Stimulated activated CD8-positive, alpha-beta memory T cell treated with anti-CD3 and anti-CD28 coated beads, Interleukin-2, amount 100 ng/mL, for 48 hours (primary cell): ENCODE measurements around the gene IFNK.
"Not testable (repeated sequence)": the region's sequence is repeated elsewhere in the genome, so short reads cannot be mapped to it uniquely, and the experiment has no call there.

Source experiments
- DNase-seq, 2 donors: peaks; one replicate each; pipeline ENCODE4 v3.0.0-alpha.2; 2020; ENCODE audit warnings: low read depth in 2 of 2

IFNK gene, protein sequence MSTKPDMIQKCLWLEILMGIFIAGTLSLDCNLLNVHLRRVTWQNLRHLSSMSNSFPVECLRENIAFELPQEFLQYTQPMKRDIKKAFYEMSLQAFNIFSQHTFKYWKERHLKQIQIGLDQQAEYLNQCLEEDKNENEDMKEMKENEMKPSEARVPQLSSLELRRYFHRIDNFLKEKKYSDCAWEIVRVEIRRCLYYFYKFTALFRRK

GRCh38 chr9:27524236-27524635 lies at the start of gene IFNK:
IFNK (plus strand) TSS chr9:27524290; CDS start chr9:27524337, 47 bp downstream.
- no peak for DNase-seq

GRCh38 chr9:27474305-27474704 lies 49.8 kb upstream of the IFNK start:
- DNase-seq, result no peak

DNA sequence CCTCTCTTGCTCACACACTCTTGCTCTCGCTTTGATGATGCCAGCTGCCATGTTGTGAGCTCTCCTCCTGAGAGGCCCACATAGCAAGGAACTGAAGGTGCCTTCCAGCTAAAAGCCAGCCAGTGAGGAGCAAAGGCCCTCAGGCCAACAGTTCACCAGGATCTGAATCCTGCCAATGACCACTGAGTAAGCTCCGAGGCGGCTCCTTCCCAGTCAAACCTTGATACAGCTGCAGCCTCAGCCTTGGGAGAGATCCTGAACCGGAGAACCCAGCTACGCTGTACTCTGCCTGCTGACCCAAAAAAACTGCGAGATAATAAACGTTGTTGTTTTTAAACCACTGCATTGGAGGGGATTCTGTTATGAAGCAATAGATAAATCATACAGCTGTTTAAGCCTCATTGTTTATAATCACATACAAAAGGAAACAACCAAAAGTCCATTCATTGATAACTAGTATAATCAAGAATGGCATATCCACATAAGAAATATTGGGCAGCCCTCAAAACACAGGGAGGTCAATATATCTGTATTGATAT lies 49.0 kb upstream of the IFNK start:
- no peak for DNase-seq

DNA sequence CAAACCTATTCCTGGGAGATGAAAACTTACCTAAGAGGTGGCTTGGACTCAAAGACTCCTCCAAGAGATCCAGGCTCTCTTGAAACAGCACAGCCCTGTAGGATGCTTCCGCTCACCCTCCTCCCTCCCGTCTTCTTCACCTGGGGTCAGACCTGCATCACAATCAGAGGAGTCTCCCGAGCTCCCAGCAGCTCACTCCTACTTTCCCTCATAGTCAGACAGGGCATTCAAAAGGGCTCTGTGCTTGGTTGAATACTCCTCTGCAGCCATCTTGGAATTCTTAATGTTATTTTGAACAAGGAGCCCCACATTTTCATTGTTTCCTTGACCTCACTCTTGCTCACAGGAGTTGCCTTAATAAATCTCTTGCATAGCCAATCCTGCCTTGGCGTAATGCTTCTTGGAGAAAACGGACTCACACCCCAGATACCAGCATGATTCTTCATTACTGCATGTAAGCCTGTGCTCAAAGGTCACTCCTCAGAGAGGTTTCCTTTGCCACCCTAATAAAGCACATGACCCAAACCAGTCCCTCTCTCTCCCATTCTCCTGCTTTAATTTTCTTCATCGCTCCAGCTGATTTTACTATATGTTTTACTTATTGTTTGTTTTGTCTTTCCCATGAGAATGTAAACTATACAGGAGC lies 47.1 kb upstream of the IFNK start:
- no peak for DNase-seq

DNA sequence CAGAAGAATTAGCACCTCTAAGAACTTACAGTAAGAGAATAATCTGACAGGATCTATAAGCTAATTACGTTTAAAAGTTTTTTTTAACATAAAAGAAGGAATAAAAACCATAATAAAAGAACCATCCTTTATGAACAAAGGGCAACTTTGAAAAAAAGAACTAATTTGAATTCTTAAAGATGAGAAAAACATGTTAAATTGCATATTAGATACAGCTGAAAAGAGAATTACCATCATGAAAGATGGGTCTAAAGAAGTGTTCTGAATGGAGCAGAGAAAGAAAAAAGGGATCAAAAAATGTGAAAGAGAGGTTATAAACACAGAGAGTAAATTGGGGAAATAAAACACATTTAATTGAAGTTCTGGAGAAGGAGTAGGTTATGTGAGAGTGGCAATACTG lies 45.8 kb upstream of the IFNK start:
- DNase-seq, result no peak

DNA sequence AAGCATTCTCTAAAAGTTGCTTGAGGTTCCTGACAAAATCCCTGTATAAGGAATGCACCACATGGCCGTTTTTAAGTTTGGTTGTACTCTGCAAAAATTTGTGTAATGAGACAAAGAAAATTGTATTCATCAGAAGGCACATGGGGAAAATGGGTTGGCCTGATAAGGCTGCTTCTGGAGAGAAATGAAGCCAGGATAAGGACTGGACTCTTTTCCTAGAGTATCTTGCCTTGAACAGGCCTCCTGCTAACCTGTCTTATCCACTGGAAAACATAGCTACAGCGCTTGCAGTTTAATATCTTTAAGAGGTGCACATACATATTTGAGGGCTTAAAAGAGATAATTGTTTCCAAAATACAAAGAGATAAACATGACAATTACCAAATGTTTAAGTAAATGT lies 41.4 kb upstream of the IFNK start:
- DNase-seq, result no peak

- DNase-seq, result no peak
Measured at GRCh38 chr9:27483576-27483975, 40.5 kb upstream of the IFNK start.

GRCh38 chr9:27485158-27485557 lies 38.9 kb upstream of the IFNK start:
- no peak for DNase-seq

GRCh38 chr9:27487128-27487640 lies 36.9 kb upstream of the IFNK start:
- DNase-seq, result no peak

DNA sequence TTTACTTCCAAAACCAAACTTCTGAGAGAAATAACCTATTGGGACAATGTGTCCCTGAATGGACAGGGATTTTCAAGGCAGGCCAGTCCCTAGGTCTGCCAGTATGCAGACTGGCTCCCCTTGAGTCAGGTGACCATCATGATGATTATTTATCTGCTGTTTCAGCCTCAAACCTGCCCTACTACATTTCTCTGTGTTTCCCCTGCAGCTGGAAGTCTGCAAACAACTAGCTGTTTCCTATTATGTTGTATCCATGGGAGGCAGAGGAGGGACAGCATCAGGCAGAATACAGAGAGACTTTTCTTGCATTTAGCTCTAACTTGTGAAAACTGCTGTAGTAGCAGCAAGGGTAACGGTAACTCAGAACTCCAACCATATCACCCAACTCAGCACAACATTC lies 36.2 kb upstream of the IFNK start:
- DNase-seq, result no peak

DNA sequence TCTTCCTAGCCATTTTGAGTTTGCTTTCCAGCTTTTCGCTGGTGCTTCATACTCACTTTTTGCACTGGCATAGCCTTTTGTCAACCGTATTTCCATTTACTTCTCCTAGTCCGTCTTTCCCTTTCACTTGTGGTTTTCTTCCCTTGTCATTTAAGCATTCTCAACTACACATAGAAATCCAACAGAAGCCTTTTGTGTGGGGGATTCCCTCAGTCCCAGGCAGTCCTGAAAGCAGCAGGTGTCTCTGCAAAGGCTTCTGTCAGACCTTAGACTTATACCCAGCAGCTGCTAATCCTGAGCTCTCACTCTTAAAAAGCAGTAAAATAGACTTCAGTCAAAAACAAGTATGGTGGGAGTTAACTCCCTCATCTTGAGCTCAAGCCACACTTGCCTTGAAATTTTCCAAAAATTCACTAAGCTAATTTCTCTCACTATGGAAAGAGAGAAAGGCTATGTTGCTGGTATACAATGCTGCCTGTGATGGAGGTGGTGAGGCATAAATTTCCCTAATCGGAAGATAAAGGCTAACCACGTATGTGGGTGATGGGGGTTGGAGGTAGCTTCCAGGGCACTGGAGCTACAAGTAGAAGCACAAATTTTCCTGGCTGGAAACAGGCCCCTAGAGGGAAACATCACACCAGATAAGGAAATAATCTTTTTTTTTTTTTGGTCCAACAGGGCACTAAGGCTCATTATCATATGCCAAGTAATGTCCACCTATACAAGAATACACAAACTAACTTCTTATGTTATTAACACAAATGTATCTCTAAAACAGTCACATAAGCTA lies 34.8 kb upstream of the IFNK start:
- DNase-seq, result no peak

DNA sequence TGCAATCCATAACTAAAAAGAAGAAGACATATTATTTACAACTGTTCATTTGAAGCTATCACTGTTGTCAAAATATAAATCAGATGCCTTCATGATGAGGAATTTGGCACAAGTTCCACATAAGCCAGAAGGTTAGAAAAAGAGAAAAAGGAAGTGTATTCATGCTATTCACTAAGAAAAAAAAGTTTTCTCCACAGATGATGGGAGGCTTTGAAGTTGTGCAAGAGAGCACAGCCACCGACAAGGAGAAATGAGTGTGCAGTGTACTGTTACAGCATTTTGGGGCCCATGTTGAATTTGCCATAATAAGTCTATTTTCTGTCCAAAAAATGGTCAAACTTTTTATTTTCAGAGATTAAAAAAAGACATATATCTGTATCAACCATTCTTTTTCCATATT lies 32.9 kb upstream of the IFNK start:
- no peak for DNase-seq

GRCh38 chr9:27495480-27496134 lies 28.5 kb upstream of the IFNK start:
- no peak for DNase-seq

- no peak for DNase-seq
Measured at GRCh38 chr9:27496135-27496504, 28.0 kb upstream of the IFNK start.

GRCh38 chr9:27497883-27498417 lies 26.1 kb upstream of the IFNK start:
- DNase-seq, result no peak

DNA sequence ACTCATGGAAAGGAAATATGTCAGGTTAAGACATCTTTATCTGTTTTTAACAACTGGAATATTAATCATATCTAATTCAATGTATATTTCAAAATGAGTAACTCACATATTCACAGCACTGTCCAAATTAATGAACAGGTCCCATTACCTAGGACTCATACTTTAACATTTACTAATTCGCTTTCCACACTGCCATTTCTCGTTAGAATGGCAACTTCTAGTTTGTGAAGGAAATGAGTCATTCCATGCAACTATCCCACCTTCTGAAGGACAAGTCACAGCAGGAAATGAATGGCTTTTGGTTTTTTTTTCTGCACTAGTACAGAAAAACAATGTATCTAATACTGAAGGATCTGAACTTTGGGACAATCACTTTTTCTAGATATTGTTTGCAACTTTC lies 24.6 kb upstream of the IFNK start:
- DNase-seq, result no peak

- not testable (repeated sequence) for DNase-seq
Measured at GRCh38 chr9:27500902-27501301, 23.2 kb upstream of the IFNK start.

GRCh38 chr9:27503623-27504022 lies 20.5 kb upstream of the IFNK start:
- no peak for DNase-seq

DNA sequence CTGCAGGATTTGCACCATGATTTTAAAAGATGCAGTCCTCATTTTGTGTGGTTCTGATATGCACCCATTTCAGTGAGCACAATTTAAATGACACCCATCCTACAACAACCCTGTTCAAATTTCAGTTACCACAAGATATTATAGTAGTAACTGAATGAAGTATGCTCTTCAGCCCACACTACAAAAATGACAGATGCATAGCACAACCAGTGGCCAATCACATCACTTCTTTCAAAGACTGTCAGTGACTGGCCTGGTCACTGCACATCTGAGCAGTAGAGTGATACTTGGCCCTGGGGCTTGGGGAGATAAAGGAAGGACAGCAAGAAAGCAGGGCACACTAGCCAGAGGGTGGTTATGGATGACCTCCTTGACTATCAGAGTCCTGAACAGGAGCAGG lies 19.8 kb upstream of the IFNK start:
- no peak for DNase-seq

DNA sequence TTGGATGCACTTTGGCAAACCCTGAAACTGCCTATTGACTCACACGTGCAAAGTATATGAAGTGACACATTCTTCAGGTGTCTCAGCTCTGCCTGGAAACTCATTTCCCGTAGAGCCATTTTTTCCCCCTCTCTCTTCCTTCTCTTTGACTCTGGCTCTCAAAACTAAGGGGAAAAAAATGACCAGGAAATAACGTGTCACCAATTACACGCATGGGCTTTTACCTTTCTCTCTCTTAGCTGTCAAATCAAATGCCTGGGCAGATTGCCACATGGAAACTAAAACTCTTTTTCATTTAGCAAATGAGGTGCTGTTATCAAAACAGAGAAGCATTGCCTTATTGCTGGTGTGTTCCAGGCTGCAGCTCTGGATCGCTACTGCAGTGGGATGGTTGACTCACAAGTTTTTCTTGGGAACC lies 18.3 kb upstream of the IFNK start:
- DNase-seq, result no peak

- no peak for DNase-seq
Measured at GRCh38 chr9:27506981-27507380, 17.1 kb upstream of the IFNK start.

- no peak for DNase-seq
Measured at GRCh38 chr9:27510780-27511179, 13.3 kb upstream of the IFNK start.
